K562 (cell line): ENCODE results near the gene CYRIA. TPM values are rescaled to one million over a fixed set of nuclear protein-coding genes. Genes with fewer than 3 reads are reported as not detected.

ENCODE experiments used
- ATAC-seq: fragments of 200-7000 bp; cut with Tn5 transposase; 3 replicates; pipeline ENCODE4 v1.9.1; 2020; ENCODE audit warnings: moderate library complexity
- BruUV-seq: library from RNA; stranded (reverse); fragments of 400-500 nt; replicated peaks from 2 replicates; lab custom pipeline; 2021; lab: Mats Ljungman, UMichigan
- CTCF ChIA-PET: fragments of 300-600 bp; formaldehyde crosslinking; extraction: SDS; loops from one replicate; lab custom pipeline; 2021; ENCODE audit warnings: low intra/inter-chr PET ratio; lab: Yijun Ruan, JAX
- POLR2A ChIA-PET: fragments of 300-600, 350-650 bp; sonication (Branson Sonifier 250); formaldehyde crosslinking; extraction: SDS; loops from one replicate; lab custom pipeline; 2021; ENCODE audit warnings: antibody characterized with exemption, inconsistent platforms; lab: Yijun Ruan, JAX
- DNase-seq, 4 experiments: peaks; one replicate each; pipeline versions ENCODE4 v3.0.0 to v3.0.0-alpha.2; 2011 to 2018; ENCODE audit warnings: low spot score in 3 of 4, mixed read lengths in 3 of 4; ENCODE audit errors: extremely low read depth in 1 of 4
- FAIRE-seq: peaks from 2 replicates; lab custom pipeline; 2011; peaks lifted over from hg19 to GRCh38; lab: Jason Lieb, UNC
- H2AFZ ChIP-seq: 2 replicates; pipeline ENCODE4 v1.6.0; 2011; ENCODE audit warnings: low read depth, low read length, control low read depth, inconsistent platforms
- H3K27ac ChIP-seq: fragments of 200-600 bp; 3 replicates; pipeline ENCODE4 v1.8.0; 2011; ENCODE audit warnings: low read depth, mild to moderate bottlenecking, control low read depth, inconsistent platforms, low read length, moderate library complexity, mixed read lengths; ENCODE audit errors: extremely low read depth
- H3K27me3 ChIP-seq, 2 experiments: fragments of 300-600 bp in 1 of 2; 2 replicates in 1 of 2; 3 replicates in 1 of 2; pipeline versions ENCODE4 v1.6.0 to v1.8.0; 2011; ENCODE audit warnings: inconsistent platforms in 2 of 2, low read length in 2 of 2, mild to moderate bottlenecking in 1 of 2, mixed read lengths in 1 of 2, moderate library complexity in 1 of 2; ENCODE audit not compliant: control insufficient read depth in 2 of 2, insufficient read depth in 2 of 2
- H3K36me3 ChIP-seq: fragments of 300-600 bp; 3 replicates; pipeline ENCODE4 v1.8.0; 2011; ENCODE audit warnings: mild to moderate bottlenecking, low read length, inconsistent platforms; ENCODE audit not compliant: control insufficient read depth, insufficient read depth
- H3K4me1 ChIP-seq, 2 experiments: fragments of 200-600 bp in 1 of 2; replicated peaks in 1 of 2; 2 replicates in 1 of 2; 3 replicates in 1 of 2; pipeline versions ENCODE4 v1.5.1 to v1.8.0; 2011; ENCODE audit warnings: inconsistent platforms in 2 of 2, low read length in 2 of 2, mild to moderate bottlenecking in 1 of 2, mixed read lengths in 1 of 2, moderate library complexity in 1 of 2; ENCODE audit not compliant: control insufficient read depth in 2 of 2, insufficient read depth in 2 of 2
- H3K4me2 ChIP-seq: 2 replicates; pipeline ENCODE4 v1.6.1; 2011; ENCODE audit warnings: low read length, control low read depth, inconsistent platforms, mixed read lengths; ENCODE audit not compliant: insufficient read depth
- H3K4me3 ChIP-seq: fragments of 200-600 bp; sonication (generic), shearing (Covaris generic); 2 replicates; pipeline ENCODE4 v1.5.1; 2016; ENCODE audit warnings: control low read depth, inconsistent platforms
- H3K79me2 ChIP-seq: fragments of 200-600 bp; 3 replicates; pipeline ENCODE4 v1.8.0; 2011; ENCODE audit warnings: low read length, inconsistent platforms; ENCODE audit not compliant: control insufficient read depth, insufficient read depth
- H3K9ac ChIP-seq, 2 experiments: 2 replicates each; pipeline versions ENCODE4 v1.6.0 to v1.6.1; 2011; ENCODE audit warnings: low read depth in 2 of 2, low read length in 2 of 2, control low read depth in 1 of 2, inconsistent platforms in 1 of 2, mild to moderate bottlenecking in 1 of 2, mixed read lengths in 1 of 2; ENCODE audit not compliant: insufficient read depth in 1 of 2
- H3K9me1 ChIP-seq: one replicate; pipeline ENCODE4 v1.6.0; 2011; ENCODE audit warnings: inconsistent platforms, mild to moderate bottlenecking, low read length, moderate library complexity; ENCODE audit not compliant: control insufficient read depth, insufficient read depth
- H3K9me3 ChIP-seq: replicated peaks from 2 replicates; pipeline ENCODE4 v1.5.1; 2011; ENCODE audit warnings: low read depth, low read length, inconsistent platforms; ENCODE audit not compliant: control insufficient read depth, insufficient read depth
- H4K20me1 ChIP-seq: replicated peaks from 2 replicates; pipeline ENCODE4 v1.6.1; 2011; ENCODE audit warnings: low read length, inconsistent platforms, mixed read lengths; ENCODE audit not compliant: control insufficient read depth, insufficient read depth
- BRCA1 ChIP-seq, 2 experiments: fragments of 450-650 bp in 1 of 2; sonication (generic) in 1 of 2; formaldehyde crosslinking in 1 of 2; IDR thresholded peaks; 2 replicates each; pipeline versions ENCODE4 v1.5.0 to v1.6.1; 2017 to 2020; ENCODE audit warnings: mild to moderate bottlenecking in 1 of 2, missing genetic modification reagents in 1 of 2
- CLOCK ChIP-seq: fragments of 250-450 bp; sonication (Bioruptor Pico); IDR thresholded peaks from 2 replicates; pipeline ENCODE4 v1.4.0; 2020; ENCODE audit warnings: mild to moderate bottlenecking, moderate library complexity, borderline replicate concordance
- CREBBP ChIP-seq: IDR thresholded peaks from one replicate; pipeline ENCODE4 v1.6.1; 2012; ENCODE audit warnings: low read depth, mild to moderate bottlenecking, control low read depth, inconsistent platforms, low read length
- ELK1 ChIP-seq: sonication (generic); formaldehyde crosslinking; IDR thresholded peaks from 2 replicates; pipeline ENCODE4 v1.8.1; 2022; ENCODE audit warnings: missing genetic modification reagents
- MAFG ChIP-seq: fragments of 450-650 bp; conservative IDR thresholded peaks from 2 replicates; pipeline ENCODE4 v1.6.1; 2016; ENCODE audit warnings: missing genetic modification characterization, missing compliant biosample characterization
- MTA1 ChIP-seq: fragments of 450-650 bp; IDR thresholded peaks from 2 replicates; pipeline ENCODE4 v1.6.1; 2017; ENCODE audit warnings: borderline replicate concordance
- STAT5A ChIP-seq: IDR thresholded peaks from 2 replicates; pipeline ENCODE4 v1.6.1; 2012; ENCODE audit warnings: low read length, inconsistent platforms, borderline replicate concordance
- TEAD4 ChIP-seq, 2 experiments: sonication (generic) in 1 of 2; formaldehyde crosslinking in 1 of 2; IDR thresholded peaks; 2 replicates each; pipeline versions ENCODE4 v1.6.1 to v1.8.0; 2012 to 2022; ENCODE audit warnings: borderline replicate concordance in 1 of 2, inconsistent platforms in 1 of 2, low read length in 1 of 2, mild to moderate bottlenecking in 1 of 2, missing genetic modification reagents in 1 of 2
- ZNF316 ChIP-seq: fragments of 450-650 bp; IDR thresholded peaks from 2 replicates; pipeline ENCODE4 v1.6.1; 2016
- ZNF583 ChIP-seq: fragments of 250-450 bp; sonication (Bioruptor Pico); IDR thresholded peaks from 2 replicates; pipeline ENCODE4 v1.4.0; 2020
- WGBS: fragments of 100-300 bp; shearing (Covaris generic); methylation state at CpG from one replicate; pipeline ENCODE4 v1.1.6; 2016; ENCODE audit warnings: low coverage, mixed read lengths; ENCODE audit not compliant: insufficient coverage; ENCODE audit errors: missing lambda C conversion rate; 5-methylcytosine and 5-hydroxymethylcytosine counted together
- in situ Hi-C: fragments of 300-500 bp; cut with MboI; formaldehyde crosslinking; loops from 4 replicates; pipeline ENCODE4 v1.15.0; 2018; ENCODE audit warnings: inconsistent platforms, mixed read lengths
- intact Hi-C: fragments of 100-400 bp; cut with micrococcal nuclease; formaldehyde crosslinking; loops from 2 replicates; pipeline ENCODE4 v1.14.2; 2022
- polyA plus RNA-seq, 8 experiments: library from polyadenylated mRNA; depleted of rRNA in 4 of 8; stranded (reverse) in 5 of 8; unstranded in 3 of 8; fragments of >200 nt; fragmentation: Nextera tagmentation in 2 of 8; fragmentation: Illumina TruSeq in 1 of 8; extraction: Ambion mirVana in 2 of 8; extraction: Trizol in 1 of 8; gene quantifications; 2 replicates each; pipeline versions ENCODE4 v1.2.1 to v1.2.3, GENCODE V29; 2011 to 2014; ENCODE audit warnings: inconsistent platforms in 1 of 8, missing spikeins in 1 of 8
- total RNA-seq, 7 experiments: library from RNA; depleted of rRNA in 6 of 7; stranded (reverse); fragments of >200 nt in 6 of 7; fragmentation: Illumina TruSeq in 2 of 7; extraction: Trizol in 2 of 7; gene quantifications; 2 replicates each; pipeline versions ENCODE4 v1.2.1 to v1.2.3, GENCODE V29; 2011 to 2021; ENCODE audit warnings: low replicate concordance in 1 of 7
- TF ChIP-seq, protein P1 (sequence below): fragments of 450-650 bp; IDR thresholded peaks from one replicate; pipeline ENCODE4 v1.6.1; 2018; ENCODE audit warnings: mild to moderate bottlenecking, moderate library complexity; ENCODE audit not compliant: partially characterized antibody
- TF ChIP-seq, protein P2 (sequence below): sonication (generic); formaldehyde crosslinking; IDR thresholded peaks from 2 replicates; pipeline ENCODE4 v1.8.0; 2022; ENCODE audit warnings: mild to moderate bottlenecking, missing genetic modification reagents

The CYRIA gene
- total and polyA plus RNA-seq, 9 of the 15 experiments (the other 6 are each of a cell fraction or from before 2014, with no cell fraction given): 0.84 to 5.6 (median 3.0) TPM

DNA sequence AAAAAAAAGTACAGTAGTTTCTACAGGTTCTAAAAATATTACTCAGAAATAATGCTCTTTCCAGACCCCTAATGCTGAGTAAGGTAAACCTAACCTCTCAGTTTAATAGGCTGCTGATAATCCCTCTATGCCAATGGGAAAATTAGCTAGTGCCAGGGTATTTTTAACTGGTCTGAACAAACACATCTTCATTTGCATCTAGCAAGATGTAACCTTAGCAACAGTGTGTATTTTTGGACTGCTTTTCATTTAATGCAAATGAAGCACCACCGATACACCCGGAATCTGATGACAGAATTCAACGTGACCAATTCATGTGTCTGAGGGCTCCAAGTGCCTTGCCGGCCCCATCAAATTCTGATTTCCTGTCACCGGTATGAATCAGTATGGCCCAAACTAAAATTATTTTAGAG is 47.4 kb upstream of the CYRIA start:
- BruUV-seq: no TSS peak
- H3K4me1 ChIP-seq: peaks cover 0 to 13% of the 10 kb centered on the region in 2 experiments; a peak in 3 of 5 replicates
- no peak overlapping the region for H3K27ac ChIP-seq
- intact Hi-C loops (no loop called here), in situ Hi-C loops (no loop called here)
- H3K4me3 ChIP-seq: no peak overlapping the region
- DNase-seq (no peak), ATAC-seq (no peak), FAIRE-seq (no peak)
- no peaks in the 10 kb centered on the region for H4K20me1 ChIP-seq
- H2AFZ ChIP-seq: no peak overlapping the region
- no peak overlapping the region for H3K9ac ChIP-seq
- peaks cover 2 to 10% of the 10 kb centered on the region in 2 experiments; a peak in 2 of 5 replicates for H3K27me3 ChIP-seq
- H3K36me3 ChIP-seq: no peaks in the 10 kb centered on the region
- H3K9me1 ChIP-seq: no peaks in the 10 kb centered on the region
- H3K4me2 ChIP-seq: no peak overlapping the region
- no peaks in the 10 kb centered on the region for H3K9me3 ChIP-seq
- ChIA-PET CTCF (no interaction called here), POLR2A (no interaction called here)
- 4% methylated on average over 5 of the region's 5 CpGs for WGBS
- TF ChIP-seq STAT5A: no peak
- no peak for TF ChIP-seq MTA1
- no peak for TF ChIP-seq TEAD4 (IDR thresholded peaks at IDR 0.05; ENCODE audit: low read length)
- TF ChIP-seq TEAD4 (CRISPR knock-in tag; IDR thresholded peaks at IDR 0.05; ENCODE audit: borderline replicate concordance): no peak
- TF ChIP-seq CREBBP: no peak
- no peak for TF ChIP-seq BRCA1 (IDR thresholded peaks at IDR 0.05)
- TF ChIP-seq BRCA1 (CRISPR knock-in tag; IDR thresholded peaks at IDR 0.05): no peak
- TF ChIP-seq ELK1 (CRISPR knock-in tag): no peak
- TF ChIP-seq, protein P1, sequence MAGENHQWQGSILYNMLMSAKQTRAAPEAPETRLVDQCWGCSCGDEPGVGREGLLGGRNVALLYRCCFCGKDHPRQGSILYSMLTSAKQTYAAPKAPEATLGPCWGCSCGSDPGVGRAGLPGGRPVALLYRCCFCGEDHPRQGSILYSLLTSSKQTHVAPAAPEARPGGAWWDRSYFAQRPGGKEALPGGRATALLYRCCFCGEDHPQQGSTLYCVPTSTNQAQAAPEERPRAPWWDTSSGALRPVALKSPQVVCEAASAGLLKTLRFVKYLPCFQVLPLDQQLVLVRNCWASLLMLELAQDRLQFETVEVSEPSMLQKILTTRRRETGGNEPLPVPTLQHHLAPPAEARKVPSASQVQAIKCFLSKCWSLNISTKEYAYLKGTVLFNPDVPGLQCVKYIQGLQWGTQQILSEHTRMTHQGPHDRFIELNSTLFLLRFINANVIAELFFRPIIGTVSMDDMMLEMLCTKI: no peak
- TF ChIP-seq ZNF583 (CRISPR knock-in tag): no peak
- TF ChIP-seq ZNF316: peak; percentile 4; the same call in 1 of the 2 replicates
- TF ChIP-seq, protein P2, sequence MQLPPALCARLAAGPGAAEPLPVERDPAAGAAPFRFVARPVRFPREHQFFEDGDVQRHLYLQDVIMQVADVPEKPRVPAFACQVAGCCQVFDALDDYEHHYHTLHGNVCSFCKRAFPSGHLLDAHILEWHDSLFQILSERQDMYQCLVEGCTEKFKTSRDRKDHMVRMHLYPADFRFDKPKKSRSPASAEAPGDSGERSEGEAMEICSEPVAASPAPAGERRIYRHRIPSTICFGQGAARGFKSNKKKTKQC: no peak
- TF ChIP-seq MAFG (tag): 0 out of 2 replicates have a peak, but pooled peaks have one; percentile 11
- TF ChIP-seq CLOCK (CRISPR knock-in tag): no peak
- no peaks in the 10 kb centered on the region for H3K79me2 ChIP-seq
